ENCODE data around the gene DPF1.
"Not testable (repeated sequence)": the region's sequence is repeated elsewhere in the genome, so short reads cannot be mapped to it uniquely, and the experiment has no call there.

DNA sequence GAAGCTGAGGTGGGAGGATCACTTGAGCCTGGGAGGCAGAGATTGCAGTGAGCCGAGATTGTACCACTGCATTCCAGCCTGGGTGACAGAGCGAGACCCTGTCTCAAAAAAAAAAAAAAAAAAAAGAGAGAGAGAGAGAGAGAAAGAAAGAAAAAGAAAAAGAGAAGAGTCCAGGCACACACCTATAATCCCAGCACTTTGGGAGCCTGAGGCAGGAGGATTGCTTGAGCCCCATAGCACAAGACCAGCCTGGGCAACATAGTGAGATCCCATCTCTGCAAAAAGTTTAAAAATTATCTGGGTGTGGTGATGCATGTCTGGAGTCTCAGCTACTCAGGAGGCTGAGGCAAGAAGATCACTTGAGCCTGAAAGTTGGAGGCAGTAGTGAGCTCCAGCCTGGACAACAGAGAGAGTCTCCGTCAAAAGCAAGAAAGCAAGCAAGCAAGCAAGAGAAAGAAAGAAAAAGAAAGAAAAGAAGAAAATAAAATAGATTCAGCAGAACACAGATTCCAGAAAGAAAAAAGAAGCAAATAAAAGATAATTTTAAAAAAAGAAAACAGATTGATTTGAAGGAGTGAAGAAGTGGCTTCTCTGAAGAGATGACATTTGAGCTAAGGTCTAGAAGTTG is 6.6 kb upstream of the DPF1 start:
- TF ChIP-seq, protein P1, sequence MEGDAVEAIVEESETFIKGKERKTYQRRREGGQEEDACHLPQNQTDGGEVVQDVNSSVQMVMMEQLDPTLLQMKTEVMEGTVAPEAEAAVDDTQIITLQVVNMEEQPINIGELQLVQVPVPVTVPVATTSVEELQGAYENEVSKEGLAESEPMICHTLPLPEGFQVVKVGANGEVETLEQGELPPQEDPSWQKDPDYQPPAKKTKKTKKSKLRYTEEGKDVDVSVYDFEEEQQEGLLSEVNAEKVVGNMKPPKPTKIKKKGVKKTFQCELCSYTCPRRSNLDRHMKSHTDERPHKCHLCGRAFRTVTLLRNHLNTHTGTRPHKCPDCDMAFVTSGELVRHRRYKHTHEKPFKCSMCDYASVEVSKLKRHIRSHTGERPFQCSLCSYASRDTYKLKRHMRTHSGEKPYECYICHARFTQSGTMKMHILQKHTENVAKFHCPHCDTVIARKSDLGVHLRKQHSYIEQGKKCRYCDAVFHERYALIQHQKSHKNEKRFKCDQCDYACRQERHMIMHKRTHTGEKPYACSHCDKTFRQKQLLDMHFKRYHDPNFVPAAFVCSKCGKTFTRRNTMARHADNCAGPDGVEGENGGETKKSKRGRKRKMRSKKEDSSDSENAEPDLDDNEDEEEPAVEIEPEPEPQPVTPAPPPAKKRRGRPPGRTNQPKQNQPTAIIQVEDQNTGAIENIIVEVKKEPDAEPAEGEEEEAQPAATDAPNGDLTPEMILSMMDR (IDR thresholded peaks at IDR 0.05; ENCODE audit: poor library complexity) = not testable (repeated sequence)
- not testable (repeated sequence) for TF ChIP-seq EZH2 (IDR thresholded peaks at IDR 0.05; ENCODE audit: borderline replicate concordance); EZH2phosphoT487 (IDR thresholded peaks at IDR 0.05; ENCODE audit: low read depth, severe bottlenecking, unreplicated experiment)
